HepG2 (cell line): ENCODE results near the gene DUSP16. TPM values are rescaled to one million over a fixed set of nuclear protein-coding genes. Genes with fewer than 3 reads are reported as not detected.

Experiments used
- ATF1 ChIP-seq: IDR thresholded peaks from 2 replicates; pipeline ENCODE4 v1.6.1; 2016; ENCODE audit warnings: mild to moderate bottlenecking, control low read depth
- CBFB ChIP-seq: sonication (generic); formaldehyde crosslinking; IDR thresholded peaks from 2 replicates; pipeline ENCODE4 v1.4.0; 2020; ENCODE audit warnings: missing genetic modification reagents
- EZH2 ChIP-seq: conservative IDR thresholded peaks from 2 replicates; pipeline ENCODE4 v1.6.1; 2012; ENCODE audit warnings: mild to moderate bottlenecking, low read depth, low read length, moderate library complexity
- HES4 ChIP-seq: sonication (generic); formaldehyde crosslinking; IDR thresholded peaks from 2 replicates; pipeline ENCODE4 v1.9.0; 2021; ENCODE audit warnings: mild to moderate bottlenecking, missing genetic modification reagents, borderline replicate concordance
- MZF1 ChIP-seq: sonication (generic); formaldehyde crosslinking; IDR thresholded peaks from 2 replicates; pipeline ENCODE4 v1.8.1; 2023; ENCODE audit warnings: mild to moderate bottlenecking, missing genetic modification reagents, borderline replicate concordance
- PHF5A ChIP-seq: IDR thresholded peaks from one replicate; pipeline ENCODE4 v1.6.1; 2018; ENCODE audit warnings: low read depth, missing genetic modification reagents; ENCODE audit not compliant: unreplicated experiment
- SCMH1 ChIP-seq: sonication (generic); formaldehyde crosslinking; IDR thresholded peaks from 2 replicates; pipeline ENCODE4 v1.9.0; 2021; ENCODE audit warnings: missing genetic modification reagents, mild to moderate bottlenecking, borderline replicate concordance
- SIX1 ChIP-seq: sonication (generic); formaldehyde crosslinking; IDR thresholded peaks from 2 replicates; pipeline ENCODE4 v1.4.0; 2020; ENCODE audit warnings: missing genetic modification reagents, borderline replicate concordance
- SRSF1 ChIP-seq: fragments of 200-400 bp; formaldehyde crosslinking; optimal IDR thresholded peaks from 2 replicates; pipeline ENCODE3; 2017; ENCODE audit warnings: mild to moderate bottlenecking, low read depth, low read length, moderate library complexity
- STAG1 ChIP-seq: sonication (generic); formaldehyde crosslinking; IDR thresholded peaks from 2 replicates; pipeline ENCODE4 v1.4.0; 2020; ENCODE audit warnings: missing genetic modification reagents
- ZBTB7A ChIP-seq: sonication (generic); formaldehyde crosslinking; IDR thresholded peaks from 2 replicates; pipeline ENCODE4 v1.8.0; 2022; ENCODE audit warnings: mild to moderate bottlenecking, missing genetic modification reagents
- ZC3H13 ChIP-seq: sonication (generic); formaldehyde crosslinking; IDR thresholded peaks from 2 replicates; pipeline ENCODE4 v1.8.1; 2023; ENCODE audit warnings: mild to moderate bottlenecking, missing genetic modification reagents, moderate library complexity
- ZIK1 ChIP-seq: sonication (generic); formaldehyde crosslinking; IDR thresholded peaks from 2 replicates; pipeline ENCODE4 v1.5.0; 2020; ENCODE audit warnings: mild to moderate bottlenecking, low read depth, missing genetic modification reagents, borderline replicate concordance
- ZMYM4 ChIP-seq: sonication (generic); formaldehyde crosslinking; IDR thresholded peaks from 2 replicates; pipeline ENCODE4 v1.8.1; 2023; ENCODE audit warnings: mild to moderate bottlenecking, missing genetic modification reagents
- ZNF160 ChIP-seq: sonication (generic); formaldehyde crosslinking; IDR thresholded peaks from 2 replicates; pipeline ENCODE4 v1.8.0; 2022; ENCODE audit warnings: mild to moderate bottlenecking, inconsistent platforms, missing genetic modification reagents
- ZNF251 ChIP-seq: sonication (generic); formaldehyde crosslinking; IDR thresholded peaks from 2 replicates; pipeline ENCODE4 v1.9.0; 2021; ENCODE audit warnings: mild to moderate bottlenecking, missing genetic modification reagents
- ZNF317 ChIP-seq: sonication (generic); formaldehyde crosslinking; IDR thresholded peaks from 2 replicates; pipeline ENCODE4 v1.5.0; 2020; ENCODE audit warnings: mild to moderate bottlenecking, missing genetic modification reagents
- ZNF652 ChIP-seq: IDR thresholded peaks from 2 replicates; pipeline ENCODE4 v1.6.1; 2016; ENCODE audit warnings: low read depth, borderline replicate concordance
- ZSCAN25 ChIP-seq: sonication (generic); formaldehyde crosslinking; IDR thresholded peaks from 2 replicates; pipeline ENCODE4 v1.8.0; 2022; ENCODE audit warnings: mild to moderate bottlenecking, missing genetic modification reagents
- polyA plus RNA-seq, 8 experiments: library from polyadenylated mRNA; depleted of rRNA in 3 of 8; stranded (reverse) in 7 of 8; unstranded in 1 of 8; fragments of >200 nt; fragmentation: Illumina TruSeq in 4 of 8; extraction: Trizol in 4 of 8; gene quantifications; 2 replicates each; pipeline versions ENCODE4 v1.2.1 to v1.2.3, GENCODE V29; 2011 to 2016; ENCODE audit warnings: low read depth in 4 of 8, missing spikeins in 1 of 8, mixed read lengths in 1 of 8; ENCODE audit not compliant: insufficient read depth in 1 of 8
- total RNA-seq, 5 experiments: library from RNA; depleted of rRNA; stranded (reverse); fragments of >200 nt; fragmentation: Illumina TruSeq; extraction: Trizol; gene quantifications; 2 replicates each; pipeline ENCODE4 v1.2.3, GENCODE V29; 2016; ENCODE audit warnings: low read depth in 1 of 5
- TF ChIP-seq, protein P1 (sequence below): sonication (generic); formaldehyde crosslinking; IDR thresholded peaks from 2 replicates; pipeline ENCODE4 v1.5.0; 2020; ENCODE audit warnings: mild to moderate bottlenecking, missing genetic modification reagents
- TF ChIP-seq, protein P2 (sequence below): sonication (generic); formaldehyde crosslinking; IDR thresholded peaks from 2 replicates; pipeline ENCODE4 v1.4.0; 2020; ENCODE audit warnings: missing genetic modification reagents
- TF ChIP-seq, protein P3 (sequence below), 2 experiments: sonication (generic) in 1 of 2; formaldehyde crosslinking in 1 of 2; IDR thresholded peaks; 2 replicates each; pipeline versions ENCODE4 v1.4.0 to v1.6.1; 2018 to 2020; ENCODE audit warnings: missing genetic modification reagents in 2 of 2, borderline replicate concordance in 1 of 2, low read depth in 1 of 2, mild to moderate bottlenecking in 1 of 2, missing biosample characterization in 1 of 2
- TF ChIP-seq, protein P4 (sequence below): sonication (generic); formaldehyde crosslinking; IDR thresholded peaks from 2 replicates; pipeline ENCODE4 v1.4.0; 2020; ENCODE audit warnings: missing genetic modification reagents, borderline replicate concordance

The DUSP16 gene
- total and polyA plus RNA-seq, 2 of the 13 experiments (the other 11 are each of a cell fraction or from before 2014, with no cell fraction given) = 45.7 to 46.6 TPM

DNA sequence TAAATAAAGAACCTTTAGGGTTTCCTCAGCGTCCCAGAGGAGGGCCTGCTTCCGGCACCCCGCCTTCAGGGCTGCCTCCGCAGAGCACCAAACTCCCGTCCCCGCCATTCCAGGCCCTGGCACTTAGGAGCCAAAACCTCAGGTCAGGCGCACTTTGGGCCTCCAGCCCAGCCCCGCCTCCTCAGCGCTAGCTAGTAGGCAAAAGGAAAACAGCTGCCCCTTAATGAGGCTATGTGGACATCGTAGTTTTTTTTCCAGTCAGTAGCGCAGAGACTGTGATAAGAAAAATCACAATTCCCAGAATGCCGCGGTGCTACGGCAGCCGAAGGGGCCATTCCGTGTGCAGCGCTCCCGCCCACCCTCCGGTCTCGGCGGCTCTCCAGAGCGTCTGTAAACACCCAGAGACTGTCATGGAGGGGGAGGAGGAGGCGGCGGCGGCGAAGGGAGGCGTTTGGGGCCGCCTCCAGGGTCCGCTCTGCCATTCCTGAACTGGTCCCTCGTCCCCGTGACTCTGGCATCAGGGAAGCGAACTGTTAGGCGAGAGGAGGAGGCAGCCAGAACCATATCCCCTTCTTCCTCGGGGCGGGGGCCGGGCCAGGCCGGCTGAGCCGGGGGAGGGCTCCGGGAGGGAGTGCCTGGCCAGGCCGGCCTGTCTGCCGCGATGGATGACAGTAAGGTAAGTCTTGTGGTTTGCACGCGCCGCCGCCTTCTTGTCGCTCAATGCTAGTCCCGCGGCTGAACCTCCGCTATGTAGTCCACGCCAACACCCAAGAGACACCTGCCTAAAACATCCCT is 49.0 kb upstream of the DUSP16 start, which contains the start of gene CREBL2 (continued):
- TF ChIP-seq, protein P1, sequence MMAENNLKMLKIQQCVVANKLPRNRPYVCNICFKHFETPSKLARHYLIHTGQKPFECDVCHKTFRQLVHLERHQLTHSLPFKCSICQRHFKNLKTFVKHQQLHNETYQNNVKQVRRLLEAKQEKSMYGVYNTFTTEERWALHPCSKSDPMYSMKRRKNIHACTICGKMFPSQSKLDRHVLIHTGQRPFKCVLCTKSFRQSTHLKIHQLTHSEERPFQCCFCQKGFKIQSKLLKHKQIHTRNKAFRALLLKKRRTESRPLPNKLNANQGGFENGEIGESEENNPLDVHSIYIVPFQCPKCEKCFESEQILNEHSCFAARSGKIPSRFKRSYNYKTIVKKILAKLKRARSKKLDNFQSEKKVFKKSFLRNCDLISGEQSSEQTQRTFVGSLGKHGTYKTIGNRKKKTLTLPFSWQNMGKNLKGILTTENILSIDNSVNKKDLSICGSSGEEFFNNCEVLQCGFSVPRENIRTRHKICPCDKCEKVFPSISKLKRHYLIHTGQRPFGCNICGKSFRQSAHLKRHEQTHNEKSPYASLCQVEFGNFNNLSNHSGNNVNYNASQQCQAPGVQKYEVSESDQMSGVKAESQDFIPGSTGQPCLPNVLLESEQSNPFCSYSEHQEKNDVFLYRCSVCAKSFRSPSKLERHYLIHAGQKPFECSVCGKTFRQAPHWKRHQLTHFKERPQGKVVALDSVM (CRISPR knock-in tag) = peak; percentile 63
- TF ChIP-seq HES4 (no peak; the same call in 1 of the 2 replicates), STAG1 (CRISPR knock-in tag) (0 out of 2 replicates have a peak, but pooled peaks have one; percentile 7), EZH2 (no peak), ZNF652 (CRISPR knock-in tag) (no peak), ZNF160 (CRISPR knock-in tag) (no peak), ZNF317 (CRISPR knock-in tag) (0 out of 2 replicates have a peak, but pooled peaks have one; percentile 11), MZF1 (CRISPR knock-in tag) (no peak), PHF5A (CRISPR knock-in tag) (peak; percentile 96), ZBTB7A (CRISPR knock-in tag) (no peak; the same call in 1 of the 2 replicates), SIX1 (CRISPR knock-in tag) (0 out of 2 replicates have a peak, but pooled peaks have one; percentile 28), ZC3H13 (no peak), ATF1 (CRISPR knock-in tag) (no peak; the same call in 1 of the 2 replicates), ZIK1 (no peak), ZSCAN25 (CRISPR knock-in tag) (peak; percentile 71; the same call in 1 of the 2 replicates), CBFB (CRISPR knock-in tag) (peak; percentile 86; the same call in 1 of the 2 replicates), ZNF251 (no peak), SRSF1 (peak; percentile 78), ZMYM4 (peak; percentile 98), SCMH1 (CRISPR knock-in tag) (no peak)
- TF ChIP-seq, protein P2, sequence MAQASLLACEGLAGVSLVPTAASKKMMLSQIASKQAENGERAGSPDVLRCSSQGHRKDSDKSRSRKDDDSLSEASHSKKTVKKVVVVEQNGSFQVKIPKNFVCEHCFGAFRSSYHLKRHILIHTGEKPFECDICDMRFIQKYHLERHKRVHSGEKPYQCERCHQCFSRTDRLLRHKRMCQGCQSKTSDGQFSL (CRISPR knock-in tag) = peak; percentile 40; the same call in 1 of the 2 replicates
- TF ChIP-seq, protein P3, sequence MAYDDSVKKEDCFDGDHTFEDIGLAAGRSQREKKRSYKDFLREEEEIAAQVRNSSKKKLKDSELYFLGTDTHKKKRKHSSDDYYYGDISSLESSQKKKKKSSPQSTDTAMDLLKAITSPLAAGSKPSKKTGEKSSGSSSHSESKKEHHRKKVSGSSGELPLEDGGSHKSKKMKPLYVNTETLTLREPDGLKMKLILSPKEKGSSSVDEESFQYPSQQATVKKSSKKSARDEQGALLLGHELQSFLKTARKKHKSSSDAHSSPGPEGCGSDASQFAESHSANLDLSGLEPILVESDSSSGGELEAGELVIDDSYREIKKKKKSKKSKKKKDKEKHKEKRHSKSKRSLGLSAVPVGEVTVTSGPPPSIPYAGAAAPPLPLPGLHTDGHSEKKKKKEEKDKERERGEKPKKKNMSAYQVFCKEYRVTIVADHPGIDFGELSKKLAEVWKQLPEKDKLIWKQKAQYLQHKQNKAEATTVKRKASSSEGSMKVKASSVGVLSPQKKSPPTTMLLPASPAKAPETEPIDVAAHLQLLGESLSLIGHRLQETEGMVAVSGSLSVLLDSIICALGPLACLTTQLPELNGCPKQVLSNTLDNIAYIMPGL (CRISPR knock-in tag; IDR thresholded peaks at IDR 0.05; ENCODE audit: borderline replicate concordance in 1 of 2, low read depth in 1 of 2) = peak; percentile 92 to 93
- TF ChIP-seq, protein P4, sequence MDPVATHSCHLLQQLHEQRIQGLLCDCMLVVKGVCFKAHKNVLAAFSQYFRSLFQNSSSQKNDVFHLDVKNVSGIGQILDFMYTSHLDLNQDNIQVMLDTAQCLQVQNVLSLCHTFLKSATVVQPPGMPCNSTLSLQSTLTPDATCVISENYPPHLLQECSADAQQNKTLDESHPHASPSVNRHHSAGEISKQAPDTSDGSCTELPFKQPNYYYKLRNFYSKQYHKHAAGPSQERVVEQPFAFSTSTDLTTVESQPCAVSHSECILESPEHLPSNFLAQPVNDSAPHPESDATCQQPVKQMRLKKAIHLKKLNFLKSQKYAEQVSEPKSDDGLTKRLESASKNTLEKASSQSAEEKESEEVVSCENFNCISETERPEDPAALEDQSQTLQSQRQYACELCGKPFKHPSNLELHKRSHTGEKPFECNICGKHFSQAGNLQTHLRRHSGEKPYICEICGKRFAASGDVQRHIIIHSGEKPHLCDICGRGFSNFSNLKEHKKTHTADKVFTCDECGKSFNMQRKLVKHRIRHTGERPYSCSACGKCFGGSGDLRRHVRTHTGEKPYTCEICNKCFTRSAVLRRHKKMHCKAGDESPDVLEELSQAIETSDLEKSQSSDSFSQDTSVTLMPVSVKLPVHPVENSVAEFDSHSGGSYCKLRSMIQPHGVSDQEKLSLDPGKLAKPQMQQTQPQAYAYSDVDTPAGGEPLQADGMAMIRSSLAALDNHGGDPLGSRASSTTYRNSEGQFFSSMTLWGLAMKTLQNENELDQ (CRISPR knock-in tag) = no peak
